Left ventricle myocardium inferior (tissue), 1 donor: ENCODE measurements around the gene GLT1D1. TPM values are rescaled to one million over a fixed set of nuclear protein-coding genes. Genes with fewer than 3 reads are reported as not detected.

Experiments used
- DNase-seq: peaks from one replicate; pipeline ENCODE4 v3.0.0-alpha.2; 2020
- H3K27ac ChIP-seq: fragments of 200-600 bp; replicated peaks from 2 replicates; pipeline ENCODE4 v1.8.0; 2021
- H3K27me3 ChIP-seq: fragments of 200-600 bp; 2 replicates; pipeline ENCODE4 v1.8.0; 2021; ENCODE audit warnings: low read depth
- H3K36me3 ChIP-seq: fragments of 200-600 bp; 2 replicates; pipeline ENCODE4 v1.8.0; 2021
- H3K4me1 ChIP-seq: fragments of 200-600 bp; 2 replicates; pipeline ENCODE4 v1.8.0; 2021
- H3K4me3 ChIP-seq: fragments of 200-600 bp; 2 replicates; pipeline ENCODE4 v1.8.0; 2021; ENCODE audit warnings: mild to moderate bottlenecking, moderate library complexity
- H3K9me3 ChIP-seq: fragments of 200-600 bp; replicated peaks from 2 replicates; pipeline ENCODE4 v1.8.0; 2021
- CTCF ChIP-seq: fragments of 200-600 bp; IDR thresholded peaks from 2 replicates; pipeline ENCODE4 v1.8.0; 2021; ENCODE audit warnings: antibody characterized with exemption, mild to moderate bottlenecking, borderline replicate concordance
- intact Hi-C: fragments of 100-400 bp; cut with micrococcal nuclease; formaldehyde crosslinking; loops from one replicate; pipeline ENCODE4 v1.11.0; 2022
- total RNA-seq: library from RNA; stranded (reverse); fragmentation: NEBNext Ultra II Directional; extraction: Animal tissue kit (Norgen Biotek cat#: 25700); gene quantifications from one replicate; pipeline ENCODE4 v1.2.1, GENCODE V29; 2021
- donor health status: DM: no; HTN: yes; CAD: no; lungs with severe emphysema.

GLT1D1 gene
- total RNA-seq, 1 donor from 2014 or later, result 11.8 TPM

GRCh38 chr12:128876559-128876958, 23.3 kb downstream of the GLT1D1 start:
- intact Hi-C loops, result no loop called here
- Histone ChIP-seq H3K9me3 (peaks cover 35% of the 10 kb centered on the region), H3K27ac (no peak overlapping the region), H3K36me3 (no peaks in the 10 kb centered on the region), H3K4me1 (no peaks in the 10 kb centered on the region), H3K4me3 (no peak overlapping the region), H3K27me3 (peaks cover 6% of the 10 kb centered on the region)
- DNase-seq, result no peak
- no peak for TF ChIP-seq CTCF

GRCh38 chr12:128879898-128880764, 26.9 kb downstream of the GLT1D1 start:
- Histone ChIP-seq H3K4me3 (no peak overlapping the region), H3K36me3 (no peaks in the 10 kb centered on the region), H3K27ac (no peak overlapping the region), H3K9me3 (peaks cover 34% of the 10 kb centered on the region), H3K4me1 (no peaks in the 10 kb centered on the region), H3K27me3 (no peaks in the 10 kb centered on the region)
- intact Hi-C loops, result no loop called here
- no peak for TF ChIP-seq CTCF
- no peak for DNase-seq

GRCh38 chr12:128891856-128892255, 38.6 kb downstream of the GLT1D1 start:
- Histone ChIP-seq H3K4me1 (no peaks in the 10 kb centered on the region), H3K4me3 (no peak overlapping the region), H3K36me3 (no peaks in the 10 kb centered on the region), H3K9me3 (no peaks in the 10 kb centered on the region), H3K27me3 (no peaks in the 10 kb centered on the region), H3K27ac (no peak overlapping the region)
- intact Hi-C loops, result no loop called here
- no peak for TF ChIP-seq CTCF
- DNase-seq, result no peak

- Histone ChIP-seq H3K9me3 (no peaks in the 10 kb centered on the region), H3K27me3 (peaks cover 5% of the 10 kb centered on the region), H3K4me3 (no peak overlapping the region), H3K27ac (no peak overlapping the region), H3K36me3 (no peaks in the 10 kb centered on the region), H3K4me1 (no peaks in the 10 kb centered on the region)
- DNase-seq, result no peak
- intact Hi-C loops, result no loop called here
- TF ChIP-seq CTCF, result no peak
Observed at GRCh38 chr12:128903236-128903635, 50.0 kb downstream of the GLT1D1 start.

GRCh38 chr12:128905003-128905544, 51.8 kb downstream of the GLT1D1 start:
- no peak for DNase-seq
- no peaks in the 10 kb centered on the region for H3K4me1 ChIP-seq
- no peak overlapping the region for H3K4me3 ChIP-seq
- no peak for TF ChIP-seq CTCF
- H3K36me3 ChIP-seq, result no peaks in the 10 kb centered on the region
- peaks cover 5% of the 10 kb centered on the region for H3K27me3 ChIP-seq
- intact Hi-C loops, result no loop called here
- H3K27ac ChIP-seq, result no peak overlapping the region
- H3K9me3 ChIP-seq, result no peaks in the 10 kb centered on the region
